Gastrocnemius medialis (tissue), 4 donors: ENCODE results near the gene PADI6. TPM values are rescaled to one million over a fixed set of nuclear protein-coding genes. Genes with fewer than 3 reads are reported as not detected.

Source experiments
- ATAC-seq, 2 donors: fragments of 150-250 bp; one replicate each; pipeline ENCODE4 v1.9.1; 2016
- DNase-seq, 2 donors: peaks; one replicate each; pipeline ENCODE4 v3.0.0-alpha.2; 2019
- H3K27ac ChIP-seq, 4 donors: fragments of 200-600 bp; sonication (generic); 1 replicate in 1 of 4; 2 replicates in 3 of 4; pipeline ENCODE4 v1.5.1; 2016 to 2018; ENCODE audit warnings: mild to moderate bottlenecking in 2 of 4, moderate library complexity in 1 of 4
- H3K27me3 ChIP-seq, 3 donors: fragments of 200-600 bp; sonication (generic) in 2 of 3; 1 replicate in 1 of 3; 2 replicates in 2 of 3; pipeline versions ENCODE4 v1.5.1 to v1.6.0; 2016 to 2019; ENCODE audit warnings: mild to moderate bottlenecking in 1 of 3, moderate library complexity in 1 of 3
- H3K36me3 ChIP-seq, 2 donors: fragments of 200-600 bp; sonication (generic) in 1 of 2; one replicate each; pipeline ENCODE4 v1.5.1; 2017 to 2018
- H3K4me1 ChIP-seq, 2 donors: fragments of 200-600 bp; sonication (generic) in 1 of 2; one replicate each; pipeline ENCODE4 v1.5.1; 2016 to 2017; ENCODE audit warnings: mild to moderate bottlenecking in 2 of 2
- H3K4me3 ChIP-seq, 4 donors: fragments of 200-600 bp; sonication (generic) in 3 of 4; 1 replicate in 1 of 4; 2 replicates in 3 of 4; pipeline ENCODE4 v1.5.1; 2016 to 2019; ENCODE audit warnings: mild to moderate bottlenecking in 2 of 4
- H3K9me3 ChIP-seq, 3 donors: fragments of 200-600 bp; sonication (generic) in 2 of 3; 1 replicate in 1 of 3; 2 replicates in 2 of 3; pipeline ENCODE4 v1.5.1; 2016 to 2019
- CTCF ChIP-seq, 5 experiments: fragments of 450-650 bp in 3 of 5; fragments of 200-600 bp in 2 of 5; sonication (generic) in 2 of 5; IDR thresholded peaks in 4 of 5; conservative IDR thresholded peaks in 1 of 5; 1 replicate in 4 of 5; 2 replicates in 1 of 5; pipeline ENCODE4 v1.5.1; 2016 to 2019; ENCODE audit warnings: antibody characterized with exemption in 5 of 5, mild to moderate bottlenecking in 3 of 5, moderate library complexity in 3 of 5
- POLR2A ChIP-seq, 2 donors: fragments of 450-650 bp; IDR thresholded peaks; one replicate each; pipeline ENCODE4 v1.6.1; 2017; ENCODE audit warnings: antibody characterized with exemption in 2 of 2, mild to moderate bottlenecking in 2 of 2, moderate library complexity in 2 of 2
- in situ Hi-C, 4 donors: fragments of 200-750 bp; cut with MboI; loops; one replicate each; pipeline versions ENCODE4 v1.15.0 to v1.8.0; 2017; ENCODE audit warnings: low sequenced_read_pairs in 4 of 4
- intact Hi-C: fragments of 100-400 bp; cut with DNase I; formaldehyde crosslinking; loops from one replicate; pipeline ENCODE4 v1.15.1; 2023; ENCODE audit warnings: low total_unique reads
- total RNA-seq, 4 donors: library from RNA; depleted of rRNA; stranded (reverse); fragments of >200 nt; gene quantifications; one replicate each; pipeline versions ENCODE4 v1.1.0 to v1.2.3, GENCODE V29; 2016

The PADI6 gene
- total RNA-seq, 4 donors from 2014 or later: not detected

DNA sequence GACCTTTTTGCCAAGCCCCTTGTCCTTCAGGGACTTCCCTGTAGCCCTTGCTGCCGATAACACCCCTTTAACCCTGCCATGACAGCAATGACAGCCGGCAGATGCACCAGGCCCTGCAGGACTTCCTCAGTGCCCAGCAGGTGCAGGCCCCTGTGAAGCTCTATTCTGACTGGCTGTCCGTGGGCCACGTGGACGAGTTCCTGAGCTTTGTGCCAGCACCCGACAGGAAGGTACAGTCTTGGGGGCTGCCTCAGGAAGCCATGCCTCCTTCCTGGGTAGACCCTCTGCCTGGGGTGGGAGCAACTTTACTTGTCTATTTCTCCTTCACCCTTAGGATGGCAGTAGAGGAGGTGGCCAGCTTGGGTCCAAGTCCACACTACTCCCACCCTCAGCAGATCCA, 16.1 kb upstream of the PADI6 start:
- no peaks in the 10 kb centered on the region for H3K9me3 ChIP-seq
- intact Hi-C loops: no loop called here
- H3K27me3 ChIP-seq: peaks cover 4 to 15% (median 5%) of the 10 kb centered on the region in 3 donors
- DNase-seq: no peak
- H3K27ac ChIP-seq: no peak overlapping the region
- no peak for ATAC-seq
- in situ Hi-C loops: no loop called here
- H3K4me1 ChIP-seq: no peaks in the 10 kb centered on the region
- H3K4me3 ChIP-seq: no peak overlapping the region
- TF ChIP-seq CTCF (IDR thresholded peaks at IDR 0.05 in 4 of 5, conservative IDR thresholded peaks at IDR 0.05 in 1 of 5): no peak
- TF ChIP-seq POLR2A (IDR thresholded peaks at IDR 0.05): no peak
- no peaks in the 10 kb centered on the region for H3K36me3 ChIP-seq

GRCh38 chr1:17356387-17357026, 15.5 kb upstream of the PADI6 start:
- H3K27me3 ChIP-seq: peaks cover 4 to 14% (median 5%) of the 10 kb centered on the region in 3 donors
- no peaks in the 10 kb centered on the region for H3K36me3 ChIP-seq
- no peak overlapping the region for H3K4me3 ChIP-seq
- no peak overlapping the region for H3K27ac ChIP-seq
- ATAC-seq (no peak), DNase-seq (no peak)
- intact Hi-C loops (no loop called here), in situ Hi-C loops (no loop called here)
- H3K4me1 ChIP-seq: no peaks in the 10 kb centered on the region
- H3K9me3 ChIP-seq: no peaks in the 10 kb centered on the region
- TF ChIP-seq POLR2A (IDR thresholded peaks at IDR 0.05) (no peak), CTCF (IDR thresholded peaks at IDR 0.05 in 4 of 5, conservative IDR thresholded peaks at IDR 0.05 in 1 of 5) (no peak)

DNA sequence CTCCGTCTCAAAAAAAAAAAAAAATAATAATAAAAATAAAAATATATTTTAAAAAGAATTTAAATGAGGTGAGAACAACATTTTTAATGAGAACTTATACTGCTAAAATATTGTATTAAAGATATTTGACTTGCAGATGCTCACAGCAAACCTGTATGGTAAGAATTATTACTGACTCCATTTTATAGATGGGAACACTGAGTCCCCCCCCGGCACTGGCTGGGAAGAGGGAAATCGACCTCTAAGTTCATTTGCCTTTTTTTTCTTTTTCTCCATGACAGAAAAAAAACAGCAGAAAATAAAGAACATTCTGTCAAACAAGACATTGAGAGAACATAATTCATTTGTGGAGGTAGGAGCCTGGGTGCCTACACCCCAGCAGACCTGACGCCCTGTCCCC, 13.4 kb upstream of the PADI6 start:
- no peak for DNase-seq
- H3K27me3 ChIP-seq: peaks cover under 1 to 4% (median 3%) of the 10 kb centered on the region in 3 donors
- ATAC-seq: no peak
- H3K4me3 ChIP-seq: no peak overlapping the region
- intact Hi-C loops: no loop called here
- in situ Hi-C loops: no loop called here
- no peak for TF ChIP-seq POLR2A (IDR thresholded peaks at IDR 0.05)
- TF ChIP-seq CTCF (IDR thresholded peaks at IDR 0.05 in 4 of 5, conservative IDR thresholded peaks at IDR 0.05 in 1 of 5): no peak
- no peaks in the 10 kb centered on the region for H3K4me1 ChIP-seq
- no peaks in the 10 kb centered on the region for H3K9me3 ChIP-seq
- no peak overlapping the region for H3K27ac ChIP-seq
- H3K36me3 ChIP-seq: no peaks in the 10 kb centered on the region

DNA sequence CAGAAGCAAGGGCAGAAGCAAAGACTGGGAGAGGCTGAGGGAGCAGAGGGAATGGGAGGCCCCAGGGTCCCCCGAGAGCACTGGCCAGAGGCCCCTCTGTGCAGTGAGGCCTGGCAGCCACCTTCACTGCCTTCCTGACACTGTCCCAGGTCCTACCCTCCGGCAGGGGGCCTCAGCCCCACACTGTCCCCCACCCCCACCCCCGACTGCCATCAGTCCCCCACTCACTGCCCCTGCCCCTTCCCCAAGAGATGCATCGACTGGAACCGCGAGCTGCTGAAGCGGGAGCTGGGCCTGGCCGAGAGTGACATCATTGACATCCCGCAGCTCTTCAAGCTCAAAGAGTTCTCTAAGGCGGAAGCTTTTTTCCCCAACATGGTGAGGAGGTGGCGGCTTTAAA, 13.0 kb upstream of the PADI6 start:
- Histone ChIP-seq H3K4me3 (no peak overlapping the region), H3K27me3 (peaks cover 3 to 7% (median 5%) of the 10 kb centered on the region in 3 donors), H3K9me3 (no peaks in the 10 kb centered on the region), H3K27ac (no peak overlapping the region), H3K4me1 (no peaks in the 10 kb centered on the region), H3K36me3 (no peaks in the 10 kb centered on the region)
- intact Hi-C loops: no loop called here
- ATAC-seq (no peak), DNase-seq (no peak)
- in situ Hi-C loops: no loop called here
- TF ChIP-seq POLR2A (IDR thresholded peaks at IDR 0.05): no peak

GRCh38 chr1:17359808-17360207, 12.2 kb upstream of the PADI6 start:
- Histone ChIP-seq H3K4me1 (no peaks in the 10 kb centered on the region), H3K27me3 (peaks cover 0 to 11% (median 8%) of the 10 kb centered on the region in 3 donors), H3K4me3 (no peak overlapping the region), H3K36me3 (no peaks in the 10 kb centered on the region), H3K9me3 (no peaks in the 10 kb centered on the region), H3K27ac (no peak overlapping the region)
- ATAC-seq (no peak), DNase-seq (no peak)
- TF ChIP-seq POLR2A (IDR thresholded peaks at IDR 0.05) (no peak), CTCF (IDR thresholded peaks at IDR 0.05 in 4 of 5, conservative IDR thresholded peaks at IDR 0.05 in 1 of 5) (no peak)
- intact Hi-C loops: no loop called here
- in situ Hi-C loops: no loop called here
